HG03457 (cell line): ENCODE data around the gene IFNK.
A peak's percentile ranks its signal among the peaks of the same experiment; 100 is the strongest.

ENCODE experiments used
- ATAC-seq: cut with Tn5 transposase; IDR thresholded peaks from one replicate; pipeline ENCODE4 v1.9.1; 2021; ENCODE audit warnings: moderate number of reproducible peaks; ENCODE audit not compliant: unreplicated experiment

The IFNK gene

DNA sequence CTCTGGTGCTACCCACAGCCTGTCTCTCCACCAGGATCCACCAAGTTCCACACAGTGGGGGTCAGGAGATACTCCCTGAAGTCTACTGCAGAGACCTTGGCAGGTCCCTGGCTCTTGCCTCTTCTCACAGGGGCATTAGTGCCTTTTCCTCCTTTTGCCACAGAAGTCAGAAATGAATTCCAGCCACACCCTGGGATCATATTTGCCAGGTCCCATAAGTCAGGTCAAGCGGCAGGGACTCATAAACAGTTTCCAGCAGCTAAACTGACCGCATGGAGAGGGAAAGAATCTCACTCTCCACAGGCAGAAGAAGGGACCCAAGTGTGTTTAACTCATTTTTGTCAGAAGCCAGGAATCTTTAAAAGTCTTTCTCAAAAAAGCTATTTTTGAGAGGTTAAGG lies 13.3 kb upstream of the IFNK start:
- ATAC-seq: no peak

DNA sequence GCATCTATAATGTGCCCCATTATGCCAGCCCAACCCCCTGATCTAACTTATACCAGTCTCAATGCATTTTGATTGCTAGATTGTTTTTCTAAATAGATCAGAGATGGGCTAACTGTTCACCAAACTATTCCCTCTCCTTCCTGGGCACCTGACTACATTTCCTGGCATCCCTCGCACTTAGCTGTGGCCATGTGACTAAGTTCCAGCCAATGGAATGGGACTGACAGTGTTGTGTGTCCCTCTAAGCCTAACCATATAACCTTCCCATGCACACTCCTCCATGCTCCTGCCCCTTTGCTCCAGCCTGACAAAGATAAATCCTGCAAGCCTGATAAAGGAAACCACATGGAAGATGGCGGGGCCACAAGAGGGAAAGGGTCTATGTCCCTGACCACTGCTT lies 12.3 kb upstream of the IFNK start:
- ATAC-seq: no peak

DNA sequence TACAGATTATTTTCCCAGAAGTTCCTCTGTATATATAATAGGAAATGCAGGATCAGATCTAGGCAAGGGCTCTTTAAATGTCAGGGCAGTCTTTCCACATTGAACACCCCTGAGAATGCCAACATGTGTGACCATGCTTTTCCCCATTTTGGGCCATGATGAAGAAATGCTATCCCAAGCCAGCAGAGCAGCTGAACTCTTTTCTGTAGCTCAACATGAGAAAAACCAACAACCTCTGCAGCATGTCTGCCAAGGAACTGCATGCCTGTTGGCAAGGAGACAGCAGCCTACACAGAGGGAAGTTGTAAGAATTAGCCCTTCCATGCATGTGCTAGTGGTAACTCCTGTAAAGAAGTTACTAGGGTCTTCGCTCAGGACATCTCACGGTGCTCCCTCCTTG lies 9.5 kb upstream of the IFNK start:
- no peak for ATAC-seq

DNA sequence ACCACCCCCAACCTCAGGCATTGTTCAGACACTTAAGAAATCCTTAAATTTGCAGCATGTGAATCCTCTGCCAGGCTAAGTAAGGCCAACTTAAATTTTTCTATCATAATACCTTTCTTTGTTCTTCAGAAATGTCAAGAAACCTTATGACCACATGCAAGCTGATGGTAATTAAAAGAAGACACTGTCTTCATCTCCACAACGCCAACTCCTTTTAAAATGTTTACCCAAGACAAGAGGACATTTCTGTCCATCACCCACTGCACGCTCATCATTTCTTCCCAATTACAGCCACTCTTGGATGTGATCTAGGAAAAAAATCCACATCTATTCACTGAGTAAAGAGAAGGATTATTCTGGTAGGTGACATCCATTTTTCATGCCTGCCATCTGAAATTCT lies 6.1 kb upstream of the IFNK start:
- ATAC-seq: no peak

DNA sequence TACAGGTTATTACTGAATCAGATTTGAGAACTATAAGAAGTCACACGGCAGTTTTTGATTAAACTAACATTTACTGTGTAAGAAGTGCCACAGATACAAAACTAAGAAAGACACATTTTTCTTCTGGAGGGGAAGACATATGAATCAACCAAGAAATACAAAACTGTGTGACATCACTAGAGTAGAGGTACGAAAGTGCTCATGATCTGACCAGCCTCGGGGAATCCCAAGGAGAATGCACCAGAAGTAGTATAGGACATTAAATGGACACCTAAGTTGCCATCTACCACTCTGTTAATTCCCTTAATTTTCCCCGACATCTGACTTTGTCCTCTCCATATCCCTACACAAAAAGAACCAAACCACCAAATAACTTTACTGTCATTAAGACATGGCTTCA lies 5.3 kb upstream of the IFNK start:
- ATAC-seq: no peak

DNA sequence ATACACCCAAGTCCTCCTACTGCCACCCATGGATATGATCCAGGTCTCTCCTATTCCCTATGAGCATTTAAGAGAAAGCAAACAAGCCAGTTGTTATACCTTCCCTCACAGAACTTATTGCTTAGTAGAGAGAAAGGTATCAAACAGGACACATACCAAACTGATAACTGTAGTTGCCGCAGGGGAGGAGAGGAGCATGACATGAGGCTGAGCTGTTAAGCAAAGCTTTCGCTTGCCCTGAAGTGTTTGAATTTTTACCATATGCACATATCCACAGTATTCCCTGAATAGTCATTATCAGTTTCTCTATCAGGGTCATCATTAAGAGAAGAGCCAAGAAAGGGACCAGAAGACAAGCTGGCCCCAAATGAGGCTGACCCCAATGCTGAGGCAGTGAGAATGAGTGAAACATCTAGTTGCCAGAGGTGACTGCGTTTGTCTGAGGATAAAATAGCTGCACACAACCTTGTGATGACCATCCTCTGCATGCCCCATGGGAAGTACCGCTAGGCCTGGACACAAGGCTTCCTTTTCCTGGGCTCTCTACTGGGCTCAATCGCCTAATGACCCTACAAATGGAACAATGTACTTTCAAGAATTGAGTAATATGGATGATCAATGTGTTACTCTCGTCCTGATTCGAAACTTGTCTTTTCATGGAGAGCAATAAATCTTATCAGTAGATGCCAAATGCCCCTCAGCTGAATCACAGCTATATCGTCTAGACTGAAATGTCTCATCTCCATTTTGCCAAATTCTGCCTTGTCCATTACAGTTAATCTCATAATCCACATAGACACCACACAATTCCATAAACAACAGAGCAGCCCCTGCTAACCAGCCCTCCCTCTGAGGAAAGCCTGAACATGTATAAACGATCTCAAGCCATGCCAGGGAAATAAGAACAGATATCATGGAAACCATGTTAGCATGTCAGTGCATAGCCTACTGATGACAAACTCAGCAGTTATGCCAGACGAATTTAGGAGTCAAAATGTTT lies 4.3 kb upstream of the IFNK start:
- ATAC-seq: no peak

DNA sequence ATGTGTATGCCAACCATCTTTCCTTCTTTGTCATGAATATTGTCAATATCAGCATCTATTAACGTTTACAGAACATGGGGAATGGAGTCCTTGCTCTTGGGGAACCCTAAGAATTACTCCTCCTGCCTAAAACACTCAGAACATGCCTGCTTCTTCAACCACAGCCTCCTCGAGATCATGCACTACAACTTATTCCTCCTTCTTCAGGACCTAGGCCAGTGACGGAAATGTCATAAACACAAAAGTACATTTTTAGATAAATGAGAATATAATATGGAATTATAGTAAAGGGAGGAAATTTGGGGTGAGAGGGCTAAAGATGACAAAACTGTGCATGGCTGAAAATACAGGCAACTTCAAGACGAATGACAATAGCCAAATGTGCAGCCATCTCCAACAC lies 3.1 kb upstream of the IFNK start:
- ATAC-seq: no peak

DNA sequence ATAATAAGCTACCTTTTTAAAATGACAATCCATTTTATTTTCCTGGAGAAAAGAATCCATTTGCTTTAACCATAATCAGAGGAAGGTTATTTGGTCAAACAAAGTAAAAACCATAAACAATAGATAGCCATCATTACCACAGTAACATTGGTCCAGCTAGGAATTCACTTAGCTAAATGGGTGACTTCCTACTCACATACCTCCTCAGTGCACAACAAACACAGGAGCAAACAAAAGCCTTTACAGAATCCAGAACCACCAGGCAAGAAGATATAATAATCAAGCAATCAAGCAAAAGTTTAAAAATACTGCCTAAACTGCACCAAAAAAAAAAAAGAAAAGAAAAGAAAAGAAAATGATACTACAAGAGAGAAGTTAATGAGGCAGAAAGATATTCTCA lies 949 bp upstream of the IFNK start:
- no peak for ATAC-seq

DNA sequence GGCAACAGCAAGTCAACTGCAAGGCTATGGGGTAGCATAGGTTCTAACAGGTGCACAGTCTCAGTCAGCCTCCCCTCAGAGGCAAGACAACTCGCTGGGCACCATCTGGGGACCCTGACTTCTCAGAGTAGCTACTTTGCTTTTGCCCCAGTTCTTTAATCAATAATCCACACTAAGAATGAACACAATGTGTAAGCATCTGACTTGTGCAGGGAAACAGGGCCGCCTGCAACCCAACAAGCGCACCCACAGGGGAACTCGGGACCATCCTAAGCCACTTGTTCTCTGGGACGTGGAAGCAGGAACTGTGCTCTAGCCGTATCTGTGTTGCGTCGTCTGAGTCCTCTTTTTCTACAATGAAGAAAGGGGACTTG lies 3.6 kb downstream of the IFNK start:
- ATAC-seq: no peak

DNA sequence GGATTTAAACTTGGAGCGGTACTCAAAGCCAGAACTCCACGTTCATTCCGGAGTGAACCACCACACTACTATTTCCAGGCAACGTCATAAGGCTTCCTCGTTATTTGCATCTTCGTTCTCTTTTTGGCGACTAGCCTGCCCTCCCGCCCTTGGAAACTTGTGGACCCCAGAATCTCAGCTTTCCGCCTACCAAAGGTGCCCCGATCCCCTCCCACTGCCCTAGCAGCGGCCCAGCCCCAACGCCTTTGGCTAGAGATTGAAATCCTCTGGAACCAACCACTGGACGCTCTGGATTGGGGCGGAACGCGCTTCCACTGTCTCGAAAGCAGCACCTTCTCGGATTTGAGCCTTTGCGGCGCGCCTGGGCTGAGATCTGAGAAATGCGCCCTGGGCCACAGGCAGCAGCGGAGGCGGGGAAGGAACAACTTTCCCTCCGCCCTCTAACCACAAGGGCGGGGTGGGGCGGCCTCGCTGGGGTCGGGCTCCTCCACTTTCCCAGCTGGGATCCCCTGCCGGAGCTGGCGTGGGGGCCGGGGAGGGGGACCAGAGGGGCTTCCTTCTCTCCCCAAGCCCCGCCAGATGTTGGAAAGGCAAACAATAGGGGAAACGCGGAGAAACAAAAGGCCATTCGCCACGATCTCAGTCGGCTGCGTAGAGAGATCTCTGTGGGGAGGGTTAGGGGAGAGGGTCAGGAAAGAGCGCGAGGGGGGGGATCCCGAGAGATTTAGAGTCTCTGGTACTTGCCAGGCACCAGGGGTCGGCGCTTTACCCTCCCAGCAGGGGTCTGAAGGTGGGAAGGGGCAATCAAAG lies 4.2 kb downstream of the IFNK start:
- peak; percentile 42 for ATAC-seq

DNA sequence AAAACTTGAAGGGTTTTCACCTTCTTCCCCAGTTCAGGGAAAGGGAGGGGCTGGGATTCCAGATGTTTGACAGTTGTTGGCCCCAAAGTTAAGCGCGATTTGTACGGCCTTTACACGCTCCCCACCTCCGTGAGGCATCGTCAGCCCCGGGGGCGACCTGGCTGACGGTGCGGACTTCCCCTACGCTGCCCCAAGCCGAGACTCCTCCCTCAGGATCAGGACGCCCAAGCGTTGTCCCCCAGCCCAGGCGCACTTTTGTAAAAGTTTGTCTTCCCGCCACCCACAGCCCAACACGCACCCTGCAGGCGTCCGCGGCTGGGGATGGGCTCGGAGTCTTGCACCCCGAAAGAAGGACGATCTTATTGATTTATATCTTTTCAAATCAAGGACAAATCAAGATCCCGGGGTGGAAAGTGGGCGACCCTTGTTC lies 4.8 kb downstream of the IFNK start:
- ATAC-seq: peak; percentile 52

DNA sequence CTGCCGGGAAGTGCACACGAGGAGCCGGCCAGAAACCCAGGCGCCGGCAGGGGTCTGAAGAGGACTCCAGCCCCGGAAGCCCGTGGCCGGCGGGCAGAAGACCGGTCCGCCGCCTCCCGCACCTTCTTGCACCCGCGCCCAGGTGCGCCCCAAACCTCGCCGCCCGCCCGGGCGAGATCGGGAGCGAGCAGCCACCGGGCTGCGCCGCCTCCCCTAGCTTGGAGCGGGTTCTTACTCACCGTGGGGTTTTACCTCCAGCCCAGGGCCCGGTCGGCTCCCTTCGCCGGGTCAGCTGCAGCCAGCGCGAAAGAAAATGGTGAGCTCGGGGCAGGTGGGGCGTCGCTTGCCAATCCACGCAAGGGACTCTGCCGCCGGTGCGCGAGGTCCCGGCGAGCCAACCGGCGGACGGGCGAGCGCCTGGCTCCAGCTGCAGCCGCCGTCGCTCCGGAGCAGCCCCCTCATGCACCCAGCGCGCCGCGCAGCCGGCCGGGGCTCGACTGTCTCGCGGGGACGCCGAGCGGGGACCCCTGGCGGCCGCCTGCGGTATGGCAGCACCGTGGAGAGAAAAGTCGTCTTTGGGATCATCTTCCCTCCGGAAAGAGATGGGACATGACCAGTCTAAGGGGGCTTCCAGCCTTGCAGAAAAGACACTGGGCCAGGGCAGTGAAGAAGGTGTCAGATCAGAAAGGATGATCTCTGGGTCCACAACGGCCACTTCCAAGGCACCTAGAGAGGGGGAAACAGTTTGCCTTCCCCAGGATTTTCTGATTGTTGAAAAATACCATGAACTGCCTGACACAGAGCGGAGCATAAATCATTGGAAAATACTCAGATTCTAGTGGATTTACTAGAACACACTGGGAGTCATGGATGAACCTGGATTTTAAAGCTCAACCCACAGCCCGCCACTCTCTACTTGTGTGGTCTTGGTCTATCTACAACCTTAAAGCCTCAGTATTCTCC lies 5.5 kb downstream of the IFNK start, which contains the start of gene MOB3B:
MOB3B (minus strand) TSS at position 499 of the 963 bp plus-strand sequence. CDS start 74,264 bp downstream, outside the sequence.
- peak; percentile 52 for ATAC-seq

DNA sequence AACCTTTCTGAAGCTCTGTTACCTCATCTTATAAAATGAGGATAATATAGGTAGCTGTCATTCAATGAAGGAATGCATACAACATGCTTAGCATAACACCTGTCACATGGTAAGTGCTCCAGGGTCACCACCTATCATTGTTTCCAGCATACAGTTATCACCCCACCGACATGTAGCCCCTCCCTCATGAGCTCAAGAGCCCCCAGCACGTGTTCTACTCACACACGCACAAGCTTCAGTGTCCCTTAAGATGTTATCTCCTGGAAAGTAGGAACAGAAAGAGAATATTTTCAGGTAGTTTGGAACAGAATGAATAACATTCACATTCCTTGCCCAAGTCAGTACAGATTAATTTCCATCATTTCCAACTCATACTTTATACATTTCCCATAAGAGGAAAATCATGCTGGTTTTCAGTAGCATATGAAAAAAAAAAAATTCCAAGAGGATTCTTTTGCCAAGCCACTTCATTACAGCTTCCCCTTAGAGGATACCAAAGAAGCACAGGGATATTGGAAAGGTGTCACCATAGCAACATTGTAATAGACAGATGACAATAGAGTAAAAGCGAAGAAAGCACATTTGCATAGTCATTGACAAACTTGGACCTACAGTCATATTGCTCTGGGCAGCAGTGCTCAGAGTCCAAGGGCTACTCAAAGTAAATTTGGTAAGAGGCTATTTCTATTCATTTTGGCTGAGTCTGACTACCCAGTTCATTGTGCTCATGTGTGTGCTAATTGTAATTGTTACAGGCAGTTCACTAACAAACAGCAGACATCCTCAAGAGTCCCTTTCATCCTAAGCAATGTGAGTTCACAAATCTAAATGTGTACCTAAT lies 7.0 kb downstream of the IFNK start:
- ATAC-seq: no peak

DNA sequence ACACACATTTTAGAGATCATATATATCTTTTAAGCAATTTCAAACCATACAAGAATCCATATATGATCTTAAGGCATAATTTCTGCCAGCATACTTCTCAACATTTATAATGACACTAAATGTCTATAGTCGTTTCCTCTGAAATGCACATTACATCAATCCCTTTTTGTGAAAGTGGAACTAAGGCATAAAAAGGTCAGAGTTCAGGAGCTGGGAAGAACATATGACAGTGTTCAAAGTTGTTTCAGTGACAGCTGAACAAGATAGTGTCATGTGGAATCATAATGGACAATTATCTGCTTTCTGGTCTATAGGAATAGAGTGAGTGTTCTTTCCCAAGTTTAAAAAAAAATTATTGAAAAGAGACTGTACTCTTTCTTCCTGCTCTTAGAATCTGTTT lies 8.0 kb downstream of the IFNK start:
- ATAC-seq: no peak

DNA sequence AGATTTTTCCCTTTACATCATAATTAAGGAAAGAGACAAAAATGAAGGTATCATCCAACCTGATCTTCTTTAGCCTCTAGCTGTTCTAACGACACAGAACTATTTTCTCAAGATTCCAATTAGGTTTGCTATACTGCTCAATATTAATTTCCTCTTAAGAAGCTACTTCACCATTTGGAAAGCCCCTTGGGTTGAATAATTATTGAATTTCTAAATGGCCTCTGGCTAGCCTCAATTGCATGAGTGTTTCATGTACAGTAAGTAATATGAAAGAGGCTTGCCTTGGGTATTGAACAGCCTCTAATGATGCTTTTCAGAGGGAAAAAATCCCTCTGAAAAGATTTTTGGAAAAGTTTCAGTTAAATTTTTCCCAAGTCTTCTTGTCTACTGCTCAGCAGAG lies 9.2 kb downstream of the IFNK start:
- ATAC-seq: no peak

DNA sequence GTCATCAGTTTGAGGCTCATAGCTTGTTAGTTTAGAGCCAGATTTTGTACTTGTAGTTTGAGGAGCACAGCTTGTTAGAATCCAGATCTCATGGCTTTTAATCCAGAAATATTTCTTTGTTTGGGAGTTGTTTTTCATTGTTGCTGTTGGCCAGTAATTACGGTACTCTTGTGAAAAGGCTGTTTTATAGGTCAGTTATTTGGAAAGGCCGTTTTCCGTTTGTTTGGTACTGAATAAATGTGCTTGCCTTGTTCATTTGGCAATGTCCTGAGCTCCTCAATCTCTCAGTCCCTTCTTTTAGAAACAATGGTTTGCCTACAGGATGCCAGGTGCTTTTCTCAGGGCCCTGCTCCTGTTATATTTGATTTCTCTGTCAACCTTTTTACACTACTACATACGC lies 10.0 kb downstream of the IFNK start:
- no peak for ATAC-seq

DNA sequence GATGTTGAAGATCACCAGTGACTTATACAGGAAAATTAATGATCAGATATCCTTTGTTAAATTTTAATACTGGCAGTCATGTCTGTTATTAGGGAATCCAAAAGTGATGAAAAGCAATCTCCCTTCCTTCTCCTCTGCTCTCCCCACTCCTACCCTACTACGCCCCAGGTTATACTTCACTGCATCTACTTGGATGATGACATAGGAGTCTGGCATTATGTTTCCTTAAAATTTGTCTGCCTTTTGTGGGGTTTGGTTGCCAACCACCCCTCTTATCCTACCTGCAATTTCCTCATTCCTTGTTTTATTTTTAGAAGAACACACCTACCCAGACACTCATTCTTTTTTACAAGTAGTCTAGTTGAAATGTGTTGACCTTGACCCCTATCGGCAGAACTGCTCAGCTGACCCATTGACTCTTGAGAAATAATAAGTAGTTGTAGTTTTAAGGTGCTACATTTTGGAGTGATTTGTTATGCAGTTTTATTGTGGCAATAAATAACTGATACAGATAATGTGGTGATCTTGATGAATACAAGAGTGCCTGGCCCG lies 10.6 kb downstream of the IFNK start:
- no peak for ATAC-seq

DNA sequence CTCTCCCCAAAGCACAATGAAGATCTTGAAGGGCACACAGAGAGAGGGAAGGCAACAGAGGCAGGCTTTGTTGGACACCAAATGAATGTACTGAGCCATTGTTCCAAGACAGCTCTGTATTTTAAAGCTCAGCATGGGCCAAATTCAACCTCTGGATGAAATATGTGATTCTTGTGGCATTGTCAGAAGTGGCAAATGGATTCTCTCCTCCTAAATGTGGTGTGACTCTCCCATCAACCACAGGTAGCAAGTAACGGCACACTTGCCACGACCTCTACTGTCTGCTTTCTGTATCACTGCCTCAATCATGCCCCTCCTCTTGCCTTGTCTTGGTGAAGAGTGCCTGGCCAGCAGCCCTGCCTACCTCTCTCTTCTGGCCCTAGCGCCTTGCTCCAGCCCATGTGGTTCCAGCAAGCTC lies 11.6 kb downstream of the IFNK start:
- no peak for ATAC-seq

DNA sequence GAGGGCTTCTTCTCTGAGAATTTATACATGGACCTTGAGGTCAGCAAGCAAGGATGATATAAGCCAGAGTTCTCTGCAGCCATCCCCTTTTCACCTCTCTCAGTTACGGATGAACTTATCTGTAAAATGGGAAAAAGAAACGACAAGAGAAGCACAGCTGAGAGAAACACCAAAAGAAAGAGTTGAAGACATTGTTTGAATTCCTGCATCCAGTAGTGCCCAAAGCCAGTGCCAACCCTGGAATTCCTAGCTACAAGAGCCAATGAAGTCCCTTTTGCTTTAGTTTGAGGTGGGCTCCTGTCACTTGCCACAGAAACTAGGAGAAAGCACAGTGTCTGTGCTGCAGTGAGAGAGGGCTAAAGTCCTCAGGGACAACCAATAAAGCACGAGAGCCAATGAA lies 12.1 kb downstream of the IFNK start:
- no peak for ATAC-seq
